NCI-H1930 (cell line): ENCODE measurements around the gene CYP2W1.
"Not testable (repeated sequence)": the region's sequence is repeated elsewhere in the genome, so short reads cannot be mapped to it uniquely, and the experiment has no call there.

Experiments used
- DNase-seq, 2 experiments: peaks; one replicate each; lab custom pipeline; 2025; lab: John Stamatoyannopoulos, UW

Gene CYP2W1, protein sequence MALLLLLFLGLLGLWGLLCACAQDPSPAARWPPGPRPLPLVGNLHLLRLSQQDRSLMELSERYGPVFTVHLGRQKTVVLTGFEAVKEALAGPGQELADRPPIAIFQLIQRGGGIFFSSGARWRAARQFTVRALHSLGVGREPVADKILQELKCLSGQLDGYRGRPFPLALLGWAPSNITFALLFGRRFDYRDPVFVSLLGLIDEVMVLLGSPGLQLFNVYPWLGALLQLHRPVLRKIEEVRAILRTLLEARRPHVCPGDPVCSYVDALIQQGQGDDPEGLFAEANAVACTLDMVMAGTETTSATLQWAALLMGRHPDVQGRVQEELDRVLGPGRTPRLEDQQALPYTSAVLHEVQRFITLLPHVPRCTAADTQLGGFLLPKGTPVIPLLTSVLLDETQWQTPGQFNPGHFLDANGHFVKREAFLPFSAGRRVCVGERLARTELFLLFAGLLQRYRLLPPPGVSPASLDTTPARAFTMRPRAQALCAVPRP

DNA sequence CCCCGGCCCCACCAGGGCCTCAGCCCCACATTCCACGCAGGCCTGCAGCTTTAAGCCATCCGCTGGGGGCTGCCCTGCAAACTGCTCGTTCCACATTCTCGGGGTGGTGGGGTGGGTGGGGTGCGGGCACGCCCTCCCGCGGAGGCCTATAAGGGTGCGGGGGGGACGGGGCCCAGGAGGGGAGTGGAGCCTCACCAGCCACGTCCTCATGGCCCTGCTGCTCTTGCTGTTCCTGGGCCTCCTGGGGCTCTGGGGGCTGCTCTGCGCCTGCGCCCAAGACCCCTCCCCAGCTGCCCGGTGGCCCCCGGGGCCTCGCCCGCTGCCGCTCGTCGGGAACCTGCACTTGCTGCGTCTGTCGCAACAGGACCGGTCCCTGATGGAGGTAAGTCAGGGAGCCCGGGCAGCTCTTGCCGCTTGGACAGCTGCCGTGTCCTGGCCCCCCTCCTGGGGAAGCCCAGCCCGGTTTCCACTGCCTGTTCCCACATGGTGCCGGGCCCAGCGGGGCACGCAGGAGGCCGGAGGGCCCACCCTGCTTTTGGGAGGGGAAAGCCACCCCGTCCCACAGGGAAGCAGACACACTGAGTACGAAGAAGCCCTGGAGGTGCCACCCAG is at the start of gene CYP2W1:
Gene CYP2W1 (plus strand): TSS at position 178 of the 612 bp plus-strand sequence. CDS start 31 bp downstream, at position 209.
- no peak for DNase-seq

- no peak for DNase-seq
Measured at GRCh38 chr7:934469-935163, 48.4 kb upstream of the CYP2W1 start.

DNA sequence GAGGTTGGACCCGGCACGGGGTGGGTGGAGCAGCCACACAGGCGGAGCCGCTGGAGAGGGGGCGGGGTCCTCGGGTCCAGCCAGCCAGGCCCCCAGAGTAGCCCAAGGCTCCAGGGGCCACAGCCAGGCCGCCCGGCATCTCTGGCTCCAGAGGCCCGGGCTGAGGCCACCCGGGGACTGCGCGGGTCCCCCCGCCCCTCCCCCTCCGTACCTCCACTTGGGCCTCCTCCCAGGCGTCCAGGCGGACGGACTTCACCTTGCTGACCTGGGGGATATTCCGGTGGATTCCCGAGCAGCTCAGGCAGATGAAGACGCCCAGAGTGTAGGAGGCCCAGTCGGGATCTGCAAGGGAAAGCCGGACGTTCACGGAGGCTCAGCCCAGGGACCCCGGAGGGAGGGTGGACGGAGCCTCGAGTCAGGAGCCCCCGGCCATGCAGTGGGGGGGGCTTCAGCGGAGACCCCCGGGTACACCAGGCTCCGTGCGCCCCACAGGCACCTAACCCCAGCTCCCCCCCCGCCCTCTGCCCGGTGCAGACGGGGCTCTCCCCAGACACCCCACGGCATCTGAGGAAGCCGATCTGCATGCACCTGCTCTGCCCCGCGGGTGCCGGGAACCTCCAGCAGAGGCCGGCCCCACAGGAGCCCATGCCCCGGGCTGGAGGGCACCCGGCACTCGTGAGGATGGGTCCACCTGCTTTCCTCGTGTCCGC is 47.7 kb upstream of the CYP2W1 start:
- DNase-seq: no peak

DNA sequence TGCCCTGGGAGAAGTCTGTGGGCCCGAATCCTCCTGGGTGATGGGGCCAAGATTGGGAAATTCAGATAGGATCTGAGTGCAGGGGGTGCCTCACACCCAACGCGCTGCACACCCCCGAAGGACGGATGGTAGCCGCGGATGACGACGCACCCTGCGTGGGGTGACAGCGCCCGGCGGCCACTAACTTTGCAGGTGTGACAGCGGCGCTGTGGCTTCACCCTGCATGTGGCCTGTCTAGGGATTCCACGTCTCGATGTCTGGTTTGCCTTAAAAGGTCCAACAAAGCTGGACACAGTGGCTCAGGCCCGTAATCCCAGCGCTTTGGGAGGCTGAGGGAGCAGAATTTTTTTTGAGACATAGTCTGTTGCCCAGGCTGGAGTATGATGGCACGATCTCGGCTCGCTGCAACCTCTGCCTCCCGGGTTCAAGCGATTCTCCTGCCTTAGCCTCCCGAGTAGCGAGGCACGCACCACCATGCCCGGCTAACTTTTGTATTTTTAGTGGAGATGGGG is 47.1 kb upstream of the CYP2W1 start:
- no peak for DNase-seq

GRCh38 chr7:936386-937054 is 46.5 kb upstream of the CYP2W1 start:
- DNase-seq: no peak

- DNase-seq: no peak
Measured at GRCh38 chr7:937856-938484, 45.0 kb upstream of the CYP2W1 start.

GRCh38 chr7:938546-939185 is 44.3 kb upstream of the CYP2W1 start:
- no peak for DNase-seq

DNA sequence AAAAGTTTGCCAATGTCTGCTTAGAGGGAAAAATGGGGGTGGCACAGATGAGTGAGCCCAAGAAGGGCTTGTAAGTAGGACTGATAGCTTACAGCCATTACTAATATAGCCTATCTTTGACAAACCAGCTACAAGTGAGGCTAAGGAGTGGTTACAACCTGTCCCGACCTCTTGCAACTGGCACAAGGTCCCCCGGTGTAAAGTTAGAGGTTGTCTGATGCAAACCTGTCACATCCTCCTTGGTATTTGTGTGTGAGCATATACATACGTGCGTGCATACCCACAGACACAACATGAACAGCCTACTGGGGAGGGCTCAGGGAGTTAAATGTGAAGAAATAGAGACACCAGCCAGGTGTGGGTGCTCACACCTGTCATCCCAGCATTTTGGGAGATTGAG is 43.1 kb upstream of the CYP2W1 start:
- DNase-seq: no peak

DNA sequence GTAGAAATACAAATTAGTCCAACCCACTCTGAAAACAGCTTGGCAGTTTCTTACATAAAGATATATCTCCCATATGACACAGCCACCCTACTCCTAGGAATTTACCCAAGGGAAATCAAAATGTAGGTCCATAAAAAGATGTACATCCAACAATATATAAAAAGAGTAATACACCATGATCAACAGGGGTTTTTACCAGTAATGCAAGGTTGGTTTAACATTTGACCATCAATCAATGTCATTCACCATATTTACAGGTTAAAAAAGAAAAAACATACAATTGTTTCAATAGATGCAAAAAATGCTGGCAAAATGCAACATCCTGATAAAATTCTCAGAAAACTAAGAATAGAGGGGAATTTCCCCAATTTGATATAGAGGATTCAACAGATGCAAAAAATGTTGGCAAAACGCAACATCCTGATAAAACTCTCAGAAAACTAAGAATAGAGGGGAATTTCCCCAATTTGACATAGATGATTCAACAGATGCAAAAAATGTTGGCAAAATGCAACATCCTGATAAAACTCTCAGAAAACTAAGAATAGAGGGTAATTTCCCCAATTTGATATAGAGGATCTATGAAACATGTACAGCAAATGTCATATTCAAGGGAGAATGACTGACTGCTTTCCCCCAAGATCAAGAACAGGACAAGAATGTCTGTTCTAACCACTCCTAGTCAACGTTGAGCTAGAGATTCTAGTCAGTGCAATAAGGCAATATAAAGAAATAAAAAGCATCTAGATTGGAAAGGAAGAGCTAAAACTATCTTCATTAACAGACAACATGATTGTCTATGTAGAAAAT is 42.2 kb upstream of the CYP2W1 start:
- DNase-seq: no peak

DNA sequence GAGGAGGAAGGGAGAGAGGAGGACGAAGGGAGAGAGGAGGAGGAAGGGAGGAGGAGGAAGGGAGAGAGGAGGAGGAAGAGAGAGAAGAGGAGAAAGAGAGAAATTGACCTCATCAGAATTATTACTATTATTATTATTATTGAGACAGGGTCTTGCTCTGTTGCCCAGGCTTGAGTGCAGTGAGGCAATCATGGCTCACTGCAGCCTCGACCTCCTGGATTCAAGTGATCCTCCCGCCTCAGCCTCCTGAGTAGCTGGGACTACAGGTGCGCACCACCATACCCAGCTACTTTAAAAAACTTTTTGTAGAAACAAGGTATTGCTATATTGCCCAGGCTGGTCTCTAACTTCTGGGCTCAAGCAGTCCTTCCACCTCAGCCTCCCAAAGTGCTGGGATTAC is 39.2 kb upstream of the CYP2W1 start:
- DNase-seq: not testable (repeated sequence)

GRCh38 chr7:944744-945143 is 38.2 kb upstream of the CYP2W1 start:
- no peak for DNase-seq

- no peak for DNase-seq
Measured at GRCh38 chr7:945147-945555, 37.8 kb upstream of the CYP2W1 start.

DNA sequence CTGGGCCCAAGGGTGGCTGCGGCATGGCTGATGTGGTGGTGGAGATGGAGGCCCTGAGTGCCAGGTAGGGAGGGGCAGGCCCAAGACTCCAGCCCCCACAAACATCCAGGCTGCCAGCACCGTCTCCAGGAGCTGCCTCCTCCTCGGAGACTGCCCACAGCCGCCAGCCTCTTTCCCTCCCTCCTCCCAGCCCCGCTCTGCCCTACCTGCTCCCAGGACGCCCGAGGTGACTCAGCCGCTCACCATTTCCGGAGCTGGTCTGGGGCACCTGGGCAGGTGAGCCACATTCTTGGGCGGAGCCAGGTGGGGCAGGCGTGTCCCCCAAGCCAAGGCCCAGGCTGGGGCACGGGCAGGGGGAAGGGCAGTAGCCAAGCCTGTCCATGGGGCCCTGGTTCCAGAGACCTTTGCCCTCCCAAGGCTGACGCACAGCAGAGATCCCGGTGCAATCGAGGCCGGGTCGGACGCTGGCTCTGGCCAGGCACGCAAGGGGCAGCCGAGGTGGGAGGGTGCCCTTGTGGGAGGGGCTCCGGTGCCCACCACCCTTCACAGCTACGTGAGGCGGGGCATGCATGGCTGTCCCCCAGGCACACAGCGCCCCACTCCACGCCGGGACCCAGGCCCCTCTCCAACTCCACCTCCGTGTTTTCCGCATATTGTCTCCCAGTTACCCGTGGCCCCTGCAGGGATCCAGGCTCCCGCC is 37.3 kb upstream of the CYP2W1 start:
- no peak for DNase-seq

- DNase-seq: no peak
Measured at GRCh38 chr7:946256-946996, 36.6 kb upstream of the CYP2W1 start.

DNA sequence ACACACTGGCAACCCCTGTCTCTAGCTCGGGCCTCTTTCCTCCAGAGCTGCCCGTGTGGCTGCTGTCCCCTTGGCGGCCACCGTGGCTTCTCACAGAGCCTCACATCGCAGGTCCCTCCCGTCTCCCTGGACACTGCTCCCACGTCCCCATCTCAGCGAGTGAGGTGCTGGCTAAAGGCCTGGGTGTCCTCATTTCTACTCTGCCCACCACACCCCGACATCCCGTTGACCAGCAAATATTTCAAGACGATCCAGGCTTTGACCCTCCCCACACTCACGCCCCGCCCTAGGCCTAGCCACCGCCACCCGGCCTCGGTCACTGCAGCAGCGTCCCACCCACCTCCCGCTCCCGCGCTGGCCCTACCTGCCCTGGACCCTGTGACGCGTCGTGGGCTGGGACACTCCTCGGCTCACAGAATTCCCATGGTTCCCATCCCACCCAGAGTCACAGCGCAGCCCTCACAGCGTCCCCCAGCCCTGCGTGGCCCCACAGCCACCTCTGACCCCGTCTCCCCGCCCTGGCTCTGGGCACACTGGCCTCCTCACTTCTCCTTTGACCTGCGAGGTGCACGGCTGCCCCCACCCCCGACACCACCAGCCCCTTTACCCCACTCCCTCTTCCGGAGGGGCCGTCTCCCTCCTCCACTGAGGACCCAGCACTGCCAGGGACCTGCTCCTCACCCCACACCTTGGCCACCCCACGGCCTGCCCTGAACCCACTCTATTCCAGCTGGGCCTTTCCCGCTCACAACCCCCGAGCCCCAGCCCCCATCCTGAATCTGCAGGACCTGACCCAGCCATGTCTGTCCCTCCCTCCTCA is 35.4 kb upstream of the CYP2W1 start:
- DNase-seq: no peak

DNA sequence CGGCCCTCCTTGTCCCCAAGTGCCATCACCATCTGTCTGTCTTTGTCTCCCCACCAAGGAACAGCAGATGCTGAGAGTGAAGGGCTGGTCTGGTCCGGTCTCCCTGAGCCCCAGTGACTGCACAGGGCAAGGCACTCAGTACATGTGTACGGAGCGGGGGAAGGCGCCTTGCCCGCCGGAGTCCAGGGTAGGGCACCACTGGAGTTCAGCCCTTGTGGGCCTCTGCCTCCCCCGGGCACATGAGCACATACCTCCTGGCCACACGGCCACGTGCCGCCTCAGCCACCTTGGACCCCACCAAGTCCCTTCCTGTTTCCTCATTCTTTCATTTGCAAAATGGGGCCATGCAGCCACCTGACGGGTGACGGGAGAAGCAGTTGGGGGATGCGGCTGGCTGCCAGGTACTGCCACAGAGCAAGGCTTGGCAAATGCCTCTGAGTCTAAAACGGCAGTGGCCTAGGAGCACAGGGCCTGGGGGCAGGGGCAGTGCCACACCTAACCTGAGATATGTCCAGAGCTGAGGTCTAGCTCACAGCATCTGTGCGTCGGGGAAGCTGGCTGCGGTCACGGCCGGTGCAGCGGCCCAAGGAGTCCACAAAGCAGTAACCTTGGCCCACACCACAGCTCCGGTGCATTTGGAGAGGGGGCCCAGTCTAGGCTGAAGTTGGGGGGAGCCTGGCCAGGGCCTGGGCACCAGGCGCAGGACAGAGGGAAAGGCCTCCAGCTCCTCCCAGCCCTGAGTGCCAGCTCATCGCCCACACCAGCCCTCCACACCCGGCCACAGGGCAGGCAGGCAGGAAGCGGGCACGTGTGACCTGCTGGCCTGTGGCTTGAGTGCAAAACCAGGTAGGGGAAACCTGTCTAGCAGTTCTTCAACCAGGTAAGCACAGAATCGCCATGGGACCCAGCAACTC is 33.7 kb upstream of the CYP2W1 start:
- DNase-seq: no peak
